Ovary (tissue), 3 donors: ENCODE data around the gene ADD1.

ENCODE experiments used
- CTCF ChIP-seq, 3 donors: fragments of 450-650 bp in 2 of 3; fragments of 200-600 bp in 1 of 3; IDR thresholded peaks; one replicate each; pipeline versions ENCODE4 v1.5.1 to v1.8.0; 2016 to 2022; ENCODE audit warnings: antibody characterized with exemption in 3 of 3, mild to moderate bottlenecking in 1 of 3
- EP300 ChIP-seq: sonication (generic); formaldehyde crosslinking; IDR thresholded peaks from one replicate; pipeline ENCODE4 v1.6.1; 2017; ENCODE audit warnings: antibody characterized with exemption
- POLR2A ChIP-seq: fragments of 450-650 bp; IDR thresholded peaks from one replicate; pipeline ENCODE4 v1.6.1; 2017; ENCODE audit warnings: antibody characterized with exemption, mild to moderate bottlenecking, moderate library complexity
- donor health status: DM: no; HTN: no; CAD: no.

- TF ChIP-seq CTCF (IDR thresholded peaks at IDR 0.05), result no peak
- no peak for TF ChIP-seq POLR2A
- TF ChIP-seq EP300, result no peak
Observed at GRCh38 chr4:2836391-2836859, 7.2 kb upstream of the ADD1 start.
